SK-N-SH (cell line): ENCODE results near the gene TNFRSF17. TPM values are rescaled to one million over a fixed set of nuclear protein-coding genes. Genes with fewer than 3 reads are reported as not detected.

Source experiments
- CTCF ChIA-PET: fragments of 300-600, 350-600 bp; formaldehyde crosslinking; extraction: SDS; loops from one replicate; lab custom pipeline; 2021; lab: Yijun Ruan, JAX
- POLR2A ChIA-PET: fragments of 350-600 bp; sonication (Branson Sonifier 250); formaldehyde crosslinking; extraction: SDS; loops from one replicate; lab custom pipeline; 2020; ENCODE audit warnings: antibody characterized with exemption, inconsistent platforms; lab: Yijun Ruan, JAX
- DNase-seq: peaks from one replicate; pipeline ENCODE4 v3.0.0; 2012
- H2AFZ ChIP-seq: fragments of 200-600 bp; sonication (generic); 2 replicates; pipeline ENCODE4 v1.8.1; 2016; ENCODE audit warnings: antibody characterized with exemption, mild to moderate bottlenecking, low read depth
- H3F3A ChIP-seq: fragments of 200-600 bp; sonication (generic); replicated peaks from 2 replicates; pipeline ENCODE3; 2016; ENCODE audit warnings: antibody characterized with exemption, mild to moderate bottlenecking; ENCODE audit not compliant: insufficient read depth
- H3K27ac ChIP-seq, 2 experiments: fragments of 200-500 bp in 1 of 2; fragments of 200-600 bp in 1 of 2; sonication (Bioruptor generic) in 1 of 2; sonication (generic), shearing (Covaris generic) in 1 of 2; 2 replicates each; pipeline versions ENCODE4 v1.5.1 to v1.6.1; 2014 to 2016; ENCODE audit warnings: low read depth in 2 of 2, inconsistent platforms in 1 of 2, low read length in 1 of 2, mild to moderate bottlenecking in 1 of 2, mixed read lengths in 1 of 2
- H3K27me3 ChIP-seq: fragments of 200-600 bp; sonication (generic), shearing (Covaris generic); 2 replicates; pipeline ENCODE4 v1.6.1; 2016; ENCODE audit warnings: mixed run types; ENCODE audit not compliant: insufficient read depth
- H3K36me3 ChIP-seq, 2 experiments: fragments of 200-500 bp in 1 of 2; fragments of 200-600 bp in 1 of 2; sonication (Bioruptor generic) in 1 of 2; sonication (generic) in 1 of 2; replicated peaks in 1 of 2; 2 replicates each; pipeline versions ENCODE3 to v1.5.1; 2014 to 2016; ENCODE audit warnings: low read length in 1 of 2, mild to moderate bottlenecking in 1 of 2; ENCODE audit not compliant: insufficient read depth in 2 of 2, control insufficient read depth in 1 of 2
- H3K4me1 ChIP-seq, 2 experiments: fragments of 200-500 bp in 1 of 2; fragments of 200-600 bp in 1 of 2; sonication (Bioruptor generic) in 1 of 2; sonication (generic), shearing (Covaris generic) in 1 of 2; 2 replicates each; pipeline versions ENCODE4 v1.5.1 to v1.6.1; 2014 to 2016; ENCODE audit warnings: low read depth in 1 of 2, low read length in 1 of 2, mixed run types in 1 of 2; ENCODE audit not compliant: insufficient read depth in 2 of 2, control insufficient read depth in 1 of 2
- H3K4me2 ChIP-seq: fragments of 200-600 bp; sonication (generic), shearing (Covaris generic); 2 replicates; pipeline ENCODE4 v1.6.1; 2017; ENCODE audit warnings: mixed run types
- H3K4me3 ChIP-seq, 2 experiments: fragments of 200-500 bp in 1 of 2; fragments of 200-600 bp in 1 of 2; sonication (Bioruptor generic) in 1 of 2; sonication (generic), shearing (Covaris generic) in 1 of 2; 2 replicates each; pipeline versions ENCODE4 v1.5.1 to v1.8.1; 2014 to 2016; ENCODE audit warnings: low read depth in 2 of 2, inconsistent platforms in 1 of 2, low read length in 1 of 2, mild to moderate bottlenecking in 1 of 2, mixed read lengths in 1 of 2, moderate library complexity in 1 of 2
- H3K79me2 ChIP-seq: fragments of 200-600 bp; sonication (generic); 2 replicates; pipeline ENCODE4 v1.8.1; 2017; ENCODE audit warnings: mild to moderate bottlenecking; ENCODE audit not compliant: insufficient read depth
- H3K9ac ChIP-seq: fragments of 200-600 bp; sonication (generic); 2 replicates; pipeline ENCODE4 v1.6.1; 2017; ENCODE audit warnings: mixed run types
- H3K9me2 ChIP-seq: fragments of 200-600 bp; sonication (generic); 2 replicates; pipeline ENCODE4 v1.6.1; 2017; ENCODE audit warnings: mixed run types
- H3K9me3 ChIP-seq: fragments of 200-600 bp; sonication (generic); 2 replicates; pipeline ENCODE4 v1.6.1; 2017; ENCODE audit warnings: mixed run types, mild to moderate bottlenecking, moderate library complexity
- H4K20me1 ChIP-seq: fragments of 200-600 bp; sonication (generic); 2 replicates; pipeline ENCODE4 v1.6.1; 2017; ENCODE audit warnings: mild to moderate bottlenecking, mixed run types; ENCODE audit not compliant: insufficient read depth
- CHD2 ChIP-seq: fragments of 150-350 bp; IDR thresholded peaks from 2 replicates; pipeline ENCODE4 v1.6.1; 2018; ENCODE audit warnings: low read length; ENCODE audit not compliant: partially characterized antibody
- ELF1 ChIP-seq: IDR thresholded peaks from 2 replicates; pipeline ENCODE4 v1.4.0; 2012
- EP300 ChIP-seq, 2 experiments: IDR thresholded peaks; 2 replicates each; pipeline versions ENCODE4 v1.4.0 to v1.6.1; 2012; ENCODE audit warnings: borderline replicate concordance in 1 of 2, low read depth in 1 of 2, low read length in 1 of 2
- EZH2phosphoT487 ChIP-seq: fragments of 200-600 bp; sonication (generic); IDR thresholded peaks from 2 replicates; pipeline ENCODE4 v1.6.1; 2017; ENCODE audit warnings: low read depth, mixed run types, mild to moderate bottlenecking, antibody characterized with exemption, moderate library complexity, borderline replicate concordance
- FOSL2 ChIP-seq: IDR thresholded peaks from 2 replicates; pipeline ENCODE4 v1.4.0; 2012; ENCODE audit warnings: low read depth, mild to moderate bottlenecking, moderate library complexity, borderline replicate concordance
- FOXJ3 ChIP-seq: sonication (generic); formaldehyde crosslinking; IDR thresholded peaks from 2 replicates; pipeline ENCODE4 v1.5.1; 2020; ENCODE audit warnings: mild to moderate bottlenecking, missing genetic modification reagents
- FOXM1 ChIP-seq: IDR thresholded peaks from 2 replicates; pipeline ENCODE4 v1.4.0; 2012; ENCODE audit warnings: low read depth, mild to moderate bottlenecking
- GABPA ChIP-seq: IDR thresholded peaks from 2 replicates; pipeline ENCODE4 v1.4.0; 2012; ENCODE audit warnings: low read depth, mild to moderate bottlenecking
- GATA2 ChIP-seq: sonication (generic); formaldehyde crosslinking; IDR thresholded peaks from 2 replicates; pipeline ENCODE4 v1.5.0; 2020; ENCODE audit warnings: mild to moderate bottlenecking, missing genetic modification reagents
- JUND ChIP-seq: IDR thresholded peaks from 2 replicates; pipeline ENCODE4 v1.4.0; 2012
- MEF2A ChIP-seq: IDR thresholded peaks from 2 replicates; pipeline ENCODE4 v1.4.0; 2012; ENCODE audit warnings: low read depth, borderline replicate concordance
- MXI1 ChIP-seq: IDR thresholded peaks from 2 replicates; pipeline ENCODE4 v1.6.1; 2012; ENCODE audit warnings: mild to moderate bottlenecking, low read depth, low read length, improper control_type of control experiment
- NRF1 ChIP-seq: IDR thresholded peaks from 2 replicates; pipeline ENCODE4 v1.6.1; 2012; ENCODE audit warnings: low read depth, mild to moderate bottlenecking, low read length
- POLR2AphosphoS5 ChIP-seq: IDR thresholded peaks from 2 replicates; pipeline ENCODE4 v1.6.1; 2012; ENCODE audit warnings: low read depth, low read length
- RAD21 ChIP-seq: IDR thresholded peaks from 2 replicates; pipeline ENCODE4 v1.6.1; 2012; ENCODE audit warnings: mild to moderate bottlenecking, low read length
- RCOR1 ChIP-seq: fragments of 150-350 bp; IDR thresholded peaks from 2 replicates; pipeline ENCODE4 v1.6.1; 2017; ENCODE audit warnings: antibody characterized with exemption, low read length
- RFX5 ChIP-seq: IDR thresholded peaks from 2 replicates; pipeline ENCODE4 v1.6.1; 2012; ENCODE audit warnings: mild to moderate bottlenecking, improper control_type of control experiment, low read length
- RXRA ChIP-seq: IDR thresholded peaks from 2 replicates; pipeline ENCODE4 v1.4.0; 2012; ENCODE audit warnings: low read depth, mild to moderate bottlenecking, borderline replicate concordance
- SIN3A ChIP-seq: IDR thresholded peaks from 2 replicates; pipeline ENCODE4 v1.6.1; 2012; ENCODE audit warnings: low read depth, mild to moderate bottlenecking, low read length, moderate library complexity, borderline replicate concordance
- TAF1 ChIP-seq: IDR thresholded peaks from 2 replicates; pipeline ENCODE4 v1.6.1; 2012; ENCODE audit warnings: low read depth, mild to moderate bottlenecking, low read length, moderate library complexity, borderline replicate concordance
- TCF12 ChIP-seq: IDR thresholded peaks from 2 replicates; pipeline ENCODE4 v1.4.0; 2012
- TEAD4 ChIP-seq: IDR thresholded peaks from 2 replicates; pipeline ENCODE4 v1.4.0; 2012; ENCODE audit warnings: mild to moderate bottlenecking, borderline replicate concordance; ENCODE audit not compliant: insufficient read depth
- YY1 ChIP-seq: IDR thresholded peaks from 2 replicates; pipeline ENCODE4 v1.4.0; 2012; ENCODE audit warnings: low read depth, mild to moderate bottlenecking
- WGBS: methylation state at CpG from one replicate; pipeline ENCODE4 v1.1.6; 2017; ENCODE audit warnings: low lambda C conversion rate; 5-methylcytosine and 5-hydroxymethylcytosine counted together
- polyA plus RNA-seq, 3 experiments: library from polyadenylated mRNA; depleted of rRNA; stranded (reverse); fragments of >200 nt; gene quantifications; 2 replicates each; pipeline ENCODE4 v1.2.3, GENCODE V29; 2012
- TF ChIP-seq, protein P1 (sequence below): IDR thresholded peaks from 2 replicates; pipeline ENCODE4 v1.4.0; 2012; ENCODE audit warnings: low read depth
- TF ChIP-seq, protein P2 (sequence below): IDR thresholded peaks from 2 replicates; pipeline ENCODE4 v1.4.0; 2012; ENCODE audit warnings: low read depth, borderline replicate concordance
- TF ChIP-seq, protein P3 (sequence below): IDR thresholded peaks from 2 replicates; pipeline ENCODE4 v1.6.1; 2012; ENCODE audit warnings: mild to moderate bottlenecking, low read depth, low read length, moderate library complexity
- TF ChIP-seq, protein P4 (sequence below): fragments of 200-600 bp; sonication (generic); IDR thresholded peaks from 2 replicates; pipeline ENCODE4 v1.6.1; 2017; ENCODE audit warnings: antibody characterized with exemption, mild to moderate bottlenecking, moderate library complexity
- TF ChIP-seq, protein P5 (sequence below): fragments of 150-350 bp; IDR thresholded peaks from 2 replicates; pipeline ENCODE4 v1.6.1; 2016; ENCODE audit warnings: mild to moderate bottlenecking, low read depth, low read length

TNFRSF17 gene
- polyA plus RNA-seq, 1 of the 3 experiments (the other 2 are of a cell fraction), result not detected

DNA sequence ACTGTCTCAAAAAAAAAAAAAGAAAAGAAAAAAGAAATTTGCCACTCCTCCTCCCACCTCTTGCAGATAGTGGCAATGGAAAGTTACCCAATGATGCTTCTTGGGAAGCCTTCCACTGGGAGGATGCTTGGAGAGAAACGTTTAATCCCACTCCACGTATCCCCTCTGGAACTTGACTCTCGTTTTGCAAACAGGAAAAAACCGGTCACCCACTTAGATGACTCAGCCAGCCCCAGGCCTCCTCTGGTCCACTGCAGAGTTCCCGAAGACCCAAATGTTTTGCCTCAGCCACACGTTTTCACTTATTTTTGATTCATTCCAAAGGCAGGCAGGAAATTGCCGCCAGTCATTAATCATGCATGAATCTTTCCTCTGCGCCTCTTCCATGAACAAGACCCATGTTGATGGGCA, 9.3 kb upstream of the TNFRSF17 start:
- ChIA-PET POLR2A (no interaction called here), CTCF (no interaction called here)
- H3K79me2 ChIP-seq, result no peaks in the 10 kb centered on the region
- H3K9ac ChIP-seq, result peak overlapping the region; percentile 67; the same call in 1 of the 2 replicates
- H3K27me3 ChIP-seq, result no peaks in the 10 kb centered on the region
- whole genome bisulfite sequencing, result 2% methylated on average over 8 of the region's 8 CpGs
- peaks cover 20% of the 10 kb centered on the region for H3F3A ChIP-seq
- H3K27ac ChIP-seq, result peak overlapping the region; percentile 39 to 95; a peak in 3 of 4 replicates
- peak overlapping the region; percentile 2 to 23; a peak in 2 of 4 replicates for H3K4me3 ChIP-seq
- peaks cover 0 to 8% of the 10 kb centered on the region in 2 experiments; a peak in 2 of 4 replicates for H3K4me1 ChIP-seq
- no peaks in the 10 kb centered on the region for H3K9me2 ChIP-seq
- H3K9me3 ChIP-seq, result no peaks in the 10 kb centered on the region
- peak overlapping the region; percentile 48 for H3K4me2 ChIP-seq
- H4K20me1 ChIP-seq, result no peaks in the 10 kb centered on the region
- peak overlapping the region; percentile 87 for H2AFZ ChIP-seq
- no peaks in the 10 kb centered on the region for H3K36me3 ChIP-seq
- DNase-seq, result no peak
- TF ChIP-seq, protein P1, sequence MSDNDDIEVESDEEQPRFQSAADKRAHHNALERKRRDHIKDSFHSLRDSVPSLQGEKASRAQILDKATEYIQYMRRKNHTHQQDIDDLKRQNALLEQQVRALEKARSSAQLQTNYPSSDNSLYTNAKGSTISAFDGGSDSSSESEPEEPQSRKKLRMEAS, result peak; percentile 36
- TF ChIP-seq SIN3A, result peak; percentile 77; the same call in 1 of the 2 replicates
- peak; percentile 24; the same call in 1 of the 2 replicates for TF ChIP-seq TAF1
- peak; percentile 86 for TF ChIP-seq JUND
- TF ChIP-seq EP300 (IDR thresholded peaks at IDR 0.05; ENCODE audit: borderline replicate concordance in 1 of 2, low read depth in 1 of 2, low read length in 1 of 2), result peak; percentile 33 to 89; a peak in 3 of 4 replicates
- no peak for TF ChIP-seq RFX5
- TF ChIP-seq, protein P2, sequence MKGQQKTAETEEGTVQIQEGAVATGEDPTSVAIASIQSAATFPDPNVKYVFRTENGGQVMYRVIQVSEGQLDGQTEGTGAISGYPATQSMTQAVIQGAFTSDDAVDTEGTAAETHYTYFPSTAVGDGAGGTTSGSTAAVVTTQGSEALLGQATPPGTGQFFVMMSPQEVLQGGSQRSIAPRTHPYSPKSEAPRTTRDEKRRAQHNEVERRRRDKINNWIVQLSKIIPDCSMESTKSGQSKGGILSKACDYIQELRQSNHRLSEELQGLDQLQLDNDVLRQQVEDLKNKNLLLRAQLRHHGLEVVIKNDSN, result no peak
- TF ChIP-seq POLR2AphosphoS5, result peak; percentile 71; the same call in 1 of the 2 replicates
- TF ChIP-seq RXRA, result peak; percentile 37; the same call in 1 of the 2 replicates
- no peak for TF ChIP-seq RAD21
- no peak for TF ChIP-seq FOXJ3
- no peak for TF ChIP-seq FOXM1
- TF ChIP-seq MEF2A, result no peak
- peak; percentile 73; the same call in 1 of the 2 replicates for TF ChIP-seq TEAD4
- TF ChIP-seq YY1, result no peak
- TF ChIP-seq, protein P3, sequence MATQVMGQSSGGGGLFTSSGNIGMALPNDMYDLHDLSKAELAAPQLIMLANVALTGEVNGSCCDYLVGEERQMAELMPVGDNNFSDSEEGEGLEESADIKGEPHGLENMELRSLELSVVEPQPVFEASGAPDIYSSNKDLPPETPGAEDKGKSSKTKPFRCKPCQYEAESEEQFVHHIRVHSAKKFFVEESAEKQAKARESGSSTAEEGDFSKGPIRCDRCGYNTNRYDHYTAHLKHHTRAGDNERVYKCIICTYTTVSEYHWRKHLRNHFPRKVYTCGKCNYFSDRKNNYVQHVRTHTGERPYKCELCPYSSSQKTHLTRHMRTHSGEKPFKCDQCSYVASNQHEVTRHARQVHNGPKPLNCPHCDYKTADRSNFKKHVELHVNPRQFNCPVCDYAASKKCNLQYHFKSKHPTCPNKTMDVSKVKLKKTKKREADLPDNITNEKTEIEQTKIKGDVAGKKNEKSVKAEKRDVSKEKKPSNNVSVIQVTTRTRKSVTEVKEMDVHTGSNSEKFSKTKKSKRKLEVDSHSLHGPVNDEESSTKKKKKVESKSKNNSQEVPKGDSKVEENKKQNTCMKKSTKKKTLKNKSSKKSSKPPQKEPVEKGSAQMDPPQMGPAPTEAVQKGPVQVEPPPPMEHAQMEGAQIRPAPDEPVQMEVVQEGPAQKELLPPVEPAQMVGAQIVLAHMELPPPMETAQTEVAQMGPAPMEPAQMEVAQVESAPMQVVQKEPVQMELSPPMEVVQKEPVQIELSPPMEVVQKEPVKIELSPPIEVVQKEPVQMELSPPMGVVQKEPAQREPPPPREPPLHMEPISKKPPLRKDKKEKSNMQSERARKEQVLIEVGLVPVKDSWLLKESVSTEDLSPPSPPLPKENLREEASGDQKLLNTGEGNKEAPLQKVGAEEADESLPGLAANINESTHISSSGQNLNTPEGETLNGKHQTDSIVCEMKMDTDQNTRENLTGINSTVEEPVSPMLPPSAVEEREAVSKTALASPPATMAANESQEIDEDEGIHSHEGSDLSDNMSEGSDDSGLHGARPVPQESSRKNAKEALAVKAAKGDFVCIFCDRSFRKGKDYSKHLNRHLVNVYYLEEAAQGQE, result peak; percentile 63
- TF ChIP-seq ELF1, result no peak
- no peak for TF ChIP-seq CHD2
- TF ChIP-seq, protein P4, sequence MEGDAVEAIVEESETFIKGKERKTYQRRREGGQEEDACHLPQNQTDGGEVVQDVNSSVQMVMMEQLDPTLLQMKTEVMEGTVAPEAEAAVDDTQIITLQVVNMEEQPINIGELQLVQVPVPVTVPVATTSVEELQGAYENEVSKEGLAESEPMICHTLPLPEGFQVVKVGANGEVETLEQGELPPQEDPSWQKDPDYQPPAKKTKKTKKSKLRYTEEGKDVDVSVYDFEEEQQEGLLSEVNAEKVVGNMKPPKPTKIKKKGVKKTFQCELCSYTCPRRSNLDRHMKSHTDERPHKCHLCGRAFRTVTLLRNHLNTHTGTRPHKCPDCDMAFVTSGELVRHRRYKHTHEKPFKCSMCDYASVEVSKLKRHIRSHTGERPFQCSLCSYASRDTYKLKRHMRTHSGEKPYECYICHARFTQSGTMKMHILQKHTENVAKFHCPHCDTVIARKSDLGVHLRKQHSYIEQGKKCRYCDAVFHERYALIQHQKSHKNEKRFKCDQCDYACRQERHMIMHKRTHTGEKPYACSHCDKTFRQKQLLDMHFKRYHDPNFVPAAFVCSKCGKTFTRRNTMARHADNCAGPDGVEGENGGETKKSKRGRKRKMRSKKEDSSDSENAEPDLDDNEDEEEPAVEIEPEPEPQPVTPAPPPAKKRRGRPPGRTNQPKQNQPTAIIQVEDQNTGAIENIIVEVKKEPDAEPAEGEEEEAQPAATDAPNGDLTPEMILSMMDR, result no peak
- no peak for TF ChIP-seq RCOR1
- TF ChIP-seq, protein P5, sequence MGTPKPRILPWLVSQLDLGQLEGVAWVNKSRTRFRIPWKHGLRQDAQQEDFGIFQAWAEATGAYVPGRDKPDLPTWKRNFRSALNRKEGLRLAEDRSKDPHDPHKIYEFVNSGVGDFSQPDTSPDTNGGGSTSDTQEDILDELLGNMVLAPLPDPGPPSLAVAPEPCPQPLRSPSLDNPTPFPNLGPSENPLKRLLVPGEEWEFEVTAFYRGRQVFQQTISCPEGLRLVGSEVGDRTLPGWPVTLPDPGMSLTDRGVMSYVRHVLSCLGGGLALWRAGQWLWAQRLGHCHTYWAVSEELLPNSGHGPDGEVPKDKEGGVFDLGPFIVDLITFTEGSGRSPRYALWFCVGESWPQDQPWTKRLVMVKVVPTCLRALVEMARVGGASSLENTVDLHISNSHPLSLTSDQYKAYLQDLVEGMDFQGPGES, result no peak
- peak; percentile 96 for TF ChIP-seq TCF12
- peak; percentile 93 for TF ChIP-seq FOSL2
- TF ChIP-seq EZH2phosphoT487, result no peak
- TF ChIP-seq NRF1, result no peak
- TF ChIP-seq GABPA, result no peak
- TF ChIP-seq MXI1, result no peak
- no peak for TF ChIP-seq GATA2 (CRISPR knock-in tag)
